HCT116 (cell line): ENCODE data around the gene SKAP1. TPM values are rescaled to one million over a fixed set of nuclear protein-coding genes. Genes with fewer than 3 reads are reported as not detected.
"Not testable (repeated sequence)": the region's sequence is repeated elsewhere in the genome, so short reads cannot be mapped to it uniquely, and the experiment has no call there.

Experiments
- ATAC-seq: fragments of 200-7000 bp; cut with Tn5 transposase; 2 replicates; pipeline ENCODE4 v1.9.1; 2020; ENCODE audit warnings: mild to moderate bottlenecking, moderate library complexity
- BruUV-seq: library from RNA; stranded (reverse); fragments of 400-500 nt; replicated peaks from 2 replicates; lab custom pipeline; 2021; lab: Mats Ljungman, UMichigan
- CTCF ChIA-PET: fragments of 300-600 bp; sonication (Branson Sonifier 250); formaldehyde crosslinking; loops from one replicate; lab custom pipeline; 2021; ENCODE audit warnings: antibody characterized with exemption; lab: Charles Lee
- POLR2A ChIA-PET: fragments of 300-600, 350-600 bp; sonication (Branson Sonifier 250); formaldehyde crosslinking; loops from one replicate; lab custom pipeline; 2021; ENCODE audit warnings: antibody characterized with exemption; lab: Charles Lee
- RAD21 ChIA-PET, 2 experiments: fragments of 300-600 bp; sonication (Branson Sonifier 250); formaldehyde crosslinking; loops; one replicate each; lab custom pipeline; 2023; ENCODE audit warnings: low total read pairs in 2 of 2; ENCODE audit not compliant: uncharacterized antibody in 2 of 2, unreplicated experiment in 2 of 2, low non-redundant PET in 1 of 2; lab: Charles Lee
- DNase-seq: peaks from one replicate; pipeline ENCODE4 v3.0.0-alpha.2; 2010; ENCODE audit warnings: low read depth, low spot score
- H2AFZ ChIP-seq: fragments of 200-600 bp; shearing (Covaris generic), sonication (generic); 2 replicates; pipeline ENCODE4 v1.6.1; 2017; ENCODE audit warnings: low read depth, mixed run types, mixed read lengths, antibody characterized with exemption, low read length; ENCODE audit not compliant: poor library complexity, severe bottlenecking
- H3K27ac ChIP-seq: 2 replicates; pipeline ENCODE4 v1.5.1; 2012; ENCODE audit warnings: low read depth, low read length
- H3K27me3 ChIP-seq: fragments of 200-600 bp; sonication (generic); 2 replicates; pipeline ENCODE4 v1.6.1; 2016; ENCODE audit warnings: mixed run types, low read length, mixed read lengths; ENCODE audit not compliant: insufficient read depth
- H3K36me3 ChIP-seq, 2 experiments: fragments of 200-500 bp in 1 of 2; fragments of 200-600 bp in 1 of 2; sonication (Bioruptor generic) in 1 of 2; sonication (generic) in 1 of 2; 2 replicates each; pipeline versions ENCODE4 v1.5.1 to v1.6.1; 2014 to 2016; ENCODE audit warnings: low read length in 2 of 2, inconsistent platforms in 1 of 2, mixed read lengths in 1 of 2, mixed run types in 1 of 2; ENCODE audit not compliant: insufficient read depth in 2 of 2, control insufficient read depth in 1 of 2
- H3K4me1 ChIP-seq, 2 experiments: fragments of 200-600 bp in 1 of 2; sonication (generic) in 1 of 2; 2 replicates each; pipeline versions ENCODE4 v1.5.1 to v1.6.1; 2012 to 2017; ENCODE audit warnings: low read length in 2 of 2, inconsistent platforms in 1 of 2, mild to moderate bottlenecking in 1 of 2, mixed read lengths in 1 of 2, mixed run types in 1 of 2, moderate library complexity in 1 of 2; ENCODE audit not compliant: insufficient read depth in 2 of 2, control insufficient read depth in 1 of 2
- H3K4me2 ChIP-seq: fragments of 200-600 bp; sonication (generic); 2 replicates; pipeline ENCODE4 v1.6.1; 2017; ENCODE audit warnings: mixed run types, low read length, mixed read lengths
- H3K4me3 ChIP-seq, 2 experiments: fragments of 200-600 bp in 1 of 2; sonication (generic) in 1 of 2; replicated peaks in 1 of 2; 2 replicates each; pipeline ENCODE4 v1.5.1; 2011 to 2016; ENCODE audit warnings: low read length in 2 of 2, control low read depth in 1 of 2, low read depth in 1 of 2, mild to moderate bottlenecking in 1 of 2, mixed read lengths in 1 of 2, mixed run types in 1 of 2
- H3K79me2 ChIP-seq: fragments of 200-600 bp; sonication (generic); 2 replicates; pipeline ENCODE4 v1.6.1; 2017; ENCODE audit warnings: mild to moderate bottlenecking, mixed run types, low read length, moderate library complexity, mixed read lengths; ENCODE audit not compliant: insufficient read depth
- H3K9ac ChIP-seq: fragments of 200-600 bp; sonication (generic); 2 replicates; pipeline ENCODE4 v1.6.1; 2016; ENCODE audit warnings: low read length, mixed read lengths
- H3K9me2 ChIP-seq: fragments of 200-600 bp; sonication (generic), shearing (Covaris generic); 2 replicates; pipeline ENCODE4 v1.6.1; 2017; ENCODE audit warnings: mixed run types, mild to moderate bottlenecking, moderate library complexity; ENCODE audit not compliant: insufficient read depth
- H3K9me3 ChIP-seq, 2 experiments: fragments of 200-500 bp in 1 of 2; fragments of 200-600 bp in 1 of 2; sonication (Bioruptor generic) in 1 of 2; sonication (generic) in 1 of 2; 2 replicates each; pipeline ENCODE4 v1.6.1; 2014 to 2017; ENCODE audit warnings: low read length in 2 of 2, mixed read lengths in 2 of 2, inconsistent platforms in 1 of 2, low read depth in 1 of 2, mild to moderate bottlenecking in 1 of 2, mixed run types in 1 of 2, moderate library complexity in 1 of 2; ENCODE audit not compliant: control insufficient read depth in 1 of 2, insufficient read depth in 1 of 2
- H4K20me1 ChIP-seq: fragments of 200-600 bp; sonication (generic), shearing (Covaris generic); 2 replicates; pipeline ENCODE4 v1.6.1; 2017; ENCODE audit warnings: mixed run types, mild to moderate bottlenecking, moderate library complexity; ENCODE audit not compliant: insufficient read depth
- ATF3 ChIP-seq: IDR thresholded peaks from 2 replicates; pipeline ENCODE4 v1.6.1; 2012
- CBX3 ChIP-seq: IDR thresholded peaks from 2 replicates; pipeline ENCODE4 v1.6.1; 2012; ENCODE audit warnings: low read depth
- EGR1 ChIP-seq: IDR thresholded peaks from 2 replicates; pipeline ENCODE4 v1.6.1; 2012; ENCODE audit warnings: low read depth
- ELF1 ChIP-seq: IDR thresholded peaks from 2 replicates; pipeline ENCODE4 v1.6.1; 2012; ENCODE audit warnings: low read depth, borderline replicate concordance
- EZH2 ChIP-seq: fragments of 200-600 bp; sonication (generic); IDR thresholded peaks from 2 replicates; pipeline ENCODE4 v1.6.1; 2017; ENCODE audit warnings: antibody characterized with exemption, mixed run types
- FOSL1 ChIP-seq: IDR thresholded peaks from 2 replicates; pipeline ENCODE4 v1.6.1; 2012; ENCODE audit warnings: low read depth
- JUND ChIP-seq: IDR thresholded peaks from 2 replicates; pipeline ENCODE4 v1.6.1; 2012
- REST ChIP-seq: IDR thresholded peaks from 2 replicates; pipeline ENCODE4 v1.6.1; 2012; ENCODE audit warnings: low read depth
- ZBTB33 ChIP-seq: IDR thresholded peaks from 2 replicates; pipeline ENCODE4 v1.6.1; 2011; ENCODE audit warnings: mild to moderate bottlenecking, low read length, moderate library complexity; ENCODE audit not compliant: insufficient replicate concordance; ENCODE audit errors: extremely low read depth
- ZFX ChIP-seq: fragments of 450-650 bp; IDR thresholded peaks from 2 replicates; pipeline ENCODE4 v1.6.1; 2017
- intact Hi-C: fragments of 100-400 bp; cut with micrococcal nuclease; formaldehyde crosslinking; loops from 2 replicates; pipeline ENCODE4 v1.10.0; 2022
- total RNA-seq: library from RNA; stranded (reverse); gene quantifications from one replicate; pipeline ENCODE4 v1.2.1, GENCODE V29; 2021; ENCODE audit not compliant: unreplicated experiment

The SKAP1 gene
- total RNA-seq, 1 experiment from 2014 or later, result 12.4 TPM

GRCh38 chr17:48187872-48188608, 242.0 kb downstream of the SKAP1 start:
- POLR2A ChIA-PET, result no interaction called here
- TF ChIP-seq EZH2 (no peak), ZFX (no peak), CBX3 (no peak), FOSL1 (no peak), ATF3 (no peak), ELF1 (no peak), REST (no peak), EGR1 (no peak), JUND (no peak), ZBTB33 (no peak)
- TF ChIP-seq, all 23 proteins: peak for 0

GRCh38 chr17:48186317-48186716, 243.7 kb downstream of the SKAP1 start:
- H3K79me2 ChIP-seq, H3K9me2 ChIP-seq, H3K27me3 ChIP-seq, BruUV-seq, DNase-seq, H4K20me1 ChIP-seq, intact Hi-C loops, POLR2A ChIA-PET, H2AFZ ChIP-seq, H3K4me3 ChIP-seq, RAD21 ChIA-PET, H3K4me2 ChIP-seq, H3K9ac ChIP-seq, H3K9me3 ChIP-seq, H3K27ac ChIP-seq, H3K36me3 ChIP-seq, ATAC-seq: not testable (repeated sequence)
- H3K4me1 ChIP-seq, result peaks cover 0 to 10% of the 10 kb centered on the region in 2 experiments; a peak in 1 of 4 replicates
- CTCF ChIA-PET, result interaction anchor here (1.7 kb wide), 1 partner anchor 165 kb away, joined by 4 read pairs; no protein-coding TSS in a partner anchor

More at GRCh38 chr17:48187872-48188608, 242.0 kb downstream of the SKAP1 start:
- no TSS peak for BruUV-seq
- Histone ChIP-seq H3K4me3 (no peak overlapping the region), H3K4me2 (no peak overlapping the region), H3K27me3 (no peaks in the 10 kb centered on the region), H3K9ac (no peak overlapping the region), H3K36me3 (no peaks in the 10 kb centered on the region), H2AFZ (no peak overlapping the region), H3K27ac (no peak overlapping the region), H3K9me2 (no peaks in the 10 kb centered on the region), H3K4me1 (peaks cover 14 to 27% of the 10 kb centered on the region in 2 experiments), H3K79me2 (no peaks in the 10 kb centered on the region), H4K20me1 (no peaks in the 10 kb centered on the region), H3K9me3 (no peaks in the 10 kb centered on the region)
- no peak for ATAC-seq
- no peak for DNase-seq
- ChIA-PET RAD21 (no interaction called here), CTCF (interaction anchor here (1.1 kb wide), 1 partner anchor 148 kb away, joined by 3 read pairs; no protein-coding TSS in a partner anchor)
- intact Hi-C loops, result no loop called here
